GM20000 (cell line): Measurements from ENCODE around the gene ADAMTSL4.

Source experiments
- DNase-seq: peaks from one replicate; pipeline ENCODE4 v3.0.0; 2012; ENCODE audit warnings: low spot score
- TF ChIP-seq, protein P1 (sequence below): IDR thresholded peaks from 2 replicates; pipeline ENCODE4 v1.5.1; 2012; ENCODE audit warnings: mild to moderate bottlenecking, control low read depth; ENCODE audit errors: extremely low read depth, missing control alignments

The ADAMTSL4 gene

GRCh38 chr1:150552128-150552910, 3.1 kb downstream of the ADAMTSL4 start:
- TF ChIP-seq, protein P1, sequence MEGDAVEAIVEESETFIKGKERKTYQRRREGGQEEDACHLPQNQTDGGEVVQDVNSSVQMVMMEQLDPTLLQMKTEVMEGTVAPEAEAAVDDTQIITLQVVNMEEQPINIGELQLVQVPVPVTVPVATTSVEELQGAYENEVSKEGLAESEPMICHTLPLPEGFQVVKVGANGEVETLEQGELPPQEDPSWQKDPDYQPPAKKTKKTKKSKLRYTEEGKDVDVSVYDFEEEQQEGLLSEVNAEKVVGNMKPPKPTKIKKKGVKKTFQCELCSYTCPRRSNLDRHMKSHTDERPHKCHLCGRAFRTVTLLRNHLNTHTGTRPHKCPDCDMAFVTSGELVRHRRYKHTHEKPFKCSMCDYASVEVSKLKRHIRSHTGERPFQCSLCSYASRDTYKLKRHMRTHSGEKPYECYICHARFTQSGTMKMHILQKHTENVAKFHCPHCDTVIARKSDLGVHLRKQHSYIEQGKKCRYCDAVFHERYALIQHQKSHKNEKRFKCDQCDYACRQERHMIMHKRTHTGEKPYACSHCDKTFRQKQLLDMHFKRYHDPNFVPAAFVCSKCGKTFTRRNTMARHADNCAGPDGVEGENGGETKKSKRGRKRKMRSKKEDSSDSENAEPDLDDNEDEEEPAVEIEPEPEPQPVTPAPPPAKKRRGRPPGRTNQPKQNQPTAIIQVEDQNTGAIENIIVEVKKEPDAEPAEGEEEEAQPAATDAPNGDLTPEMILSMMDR: no peak
- no peak for DNase-seq

GRCh38 chr1:150552911-150553289, 3.7 kb downstream of the ADAMTSL4 start:
- TF ChIP-seq, protein P1: no peak
- no peak for DNase-seq

DNA sequence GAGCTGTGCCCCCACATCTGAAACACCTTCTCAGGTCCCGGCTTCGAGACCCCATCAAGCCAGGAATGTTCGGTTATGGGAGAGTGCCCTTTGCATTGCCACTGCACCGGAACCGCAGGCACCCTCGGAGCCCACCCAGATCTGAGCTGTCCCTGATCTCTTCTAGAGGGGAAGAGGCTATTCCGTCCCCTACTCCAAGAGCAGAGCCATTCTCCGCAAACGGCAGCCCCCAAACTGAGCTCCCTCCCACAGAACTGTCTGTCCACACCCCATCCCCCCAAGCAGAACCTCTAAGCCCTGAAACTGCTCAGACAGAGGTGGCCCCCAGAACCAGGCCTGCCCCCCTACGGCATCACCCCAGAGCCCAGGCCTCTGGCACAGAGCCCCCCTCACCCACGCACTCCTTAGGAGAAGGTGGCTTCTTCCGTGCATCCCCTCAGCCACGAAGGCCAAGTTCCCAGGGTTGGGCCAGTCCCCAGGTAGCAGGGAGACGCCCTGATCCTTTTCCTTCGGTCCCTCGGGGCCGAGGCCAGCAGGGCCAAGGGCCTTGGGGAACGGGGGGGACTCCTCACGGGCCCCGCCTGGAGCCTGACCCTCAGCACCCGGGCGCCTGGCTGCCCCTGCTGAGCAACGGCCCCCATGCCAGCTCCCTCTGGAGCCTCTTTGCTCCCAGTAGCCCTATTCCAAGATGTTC, 4.3 kb downstream of the ADAMTSL4 start:
- TF ChIP-seq, protein P1: no peak
- DNase-seq: no peak

DNA sequence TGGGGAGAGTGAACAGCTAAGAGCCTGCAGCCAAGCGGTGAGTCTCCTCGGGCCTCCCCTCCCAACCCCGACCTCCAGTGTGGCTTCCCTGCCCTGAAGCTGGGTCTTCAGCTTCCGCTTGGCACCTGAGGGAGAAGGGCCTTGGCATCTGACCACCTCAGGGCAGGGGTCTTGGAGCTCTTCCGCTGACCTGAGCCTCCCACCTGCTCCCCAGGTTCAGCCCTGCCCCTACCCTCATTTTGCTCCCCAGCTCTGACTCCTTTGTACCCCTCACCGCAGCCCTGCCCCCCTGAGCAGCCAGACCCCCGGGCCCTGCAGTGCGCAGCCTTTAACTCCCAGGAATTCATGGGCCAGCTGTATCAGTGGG, 4.9 kb downstream of the ADAMTSL4 start:
- TF ChIP-seq, protein P1: no peak
- DNase-seq: no peak

- no peak for DNase-seq
- TF ChIP-seq, protein P1: no peak
Measured at GRCh38 chr1:150555198-150555970, 6.2 kb downstream of the ADAMTSL4 start.

DNA sequence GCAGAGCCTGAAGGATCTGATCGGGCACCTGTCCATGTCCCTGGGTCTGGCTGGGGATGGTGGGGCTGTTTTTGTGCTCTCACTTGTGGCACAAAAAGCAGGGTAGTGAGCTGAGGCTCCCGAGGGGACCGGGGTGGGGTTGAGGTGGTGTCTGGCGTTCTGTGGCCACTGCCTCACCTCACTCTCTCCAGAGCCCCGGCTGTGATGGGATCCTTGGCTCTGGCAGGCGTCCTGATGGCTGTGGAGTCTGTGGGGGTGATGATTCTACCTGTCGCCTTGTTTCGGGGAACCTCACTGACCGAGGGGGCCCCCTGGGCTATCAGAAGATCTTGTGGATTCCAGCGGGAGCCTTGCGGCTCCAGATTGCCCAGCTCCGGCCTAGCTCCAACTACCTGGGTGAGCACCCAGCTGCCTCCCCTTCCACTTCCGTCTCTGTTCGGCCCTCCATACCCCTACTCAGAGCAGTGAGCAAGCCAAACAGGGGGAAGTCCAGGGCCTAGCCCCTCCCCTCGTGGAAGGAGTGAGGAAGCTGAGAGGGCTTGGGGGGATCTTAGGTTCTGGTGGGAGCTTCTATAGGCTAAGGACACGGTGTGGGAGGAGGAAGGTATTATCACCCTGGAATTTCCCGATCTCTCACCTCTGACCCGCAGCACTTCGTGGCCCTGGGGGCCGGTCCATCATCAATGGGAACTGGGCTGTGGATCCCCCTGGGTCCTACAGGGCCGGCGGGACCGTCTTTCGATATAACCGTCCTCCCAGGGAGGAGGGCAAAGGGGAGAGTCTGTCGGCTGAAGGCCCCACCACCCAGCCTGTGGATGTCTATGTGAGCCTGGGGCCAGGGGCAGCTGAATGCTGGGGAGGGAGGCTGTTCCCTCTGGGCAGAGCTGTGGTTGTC, 7.0 kb downstream of the ADAMTSL4 start:
- no peak for DNase-seq
- TF ChIP-seq, protein P1: no peak
